Amygdala (tissue), 56 donors: Measurements from ENCODE around the gene ETS1.

Experiments used
- DNase-seq, 56 donors: peaks; one replicate each; lab custom pipeline; 2025; lab: John Stamatoyannopoulos, UW

ETS1 gene

GRCh38 chr11:128619540-128620308, 32.4 kb upstream of the ETS1 start:
- no peak for DNase-seq

GRCh38 chr11:128619007-128619406, 31.6 kb upstream of the ETS1 start:
- DNase-seq: no peak

- DNase-seq: no peak
Observed at GRCh38 chr11:128618603-128619002, 31.2 kb upstream of the ETS1 start.

GRCh38 chr11:128616161-128616560, 28.8 kb upstream of the ETS1 start:
- DNase-seq: peak in 4 of 56 donors; percentile 8 to 14 (median 13)

GRCh38 chr11:128615612-128616011, 28.3 kb upstream of the ETS1 start:
- no peak for DNase-seq

GRCh38 chr11:128615076-128615475, 27.7 kb upstream of the ETS1 start:
- no peak for DNase-seq

GRCh38 chr11:128614026-128614425, 26.7 kb upstream of the ETS1 start:
- no peak for DNase-seq

GRCh38 chr11:128613300-128613995, 26.1 kb upstream of the ETS1 start:
- no peak for DNase-seq

GRCh38 chr11:128610721-128611617, 23.6 kb upstream of the ETS1 start:
- DNase-seq: no peak

- no peak for DNase-seq
Observed at GRCh38 chr11:128609785-128610184, 22.4 kb upstream of the ETS1 start.

- DNase-seq: no peak
Observed at GRCh38 chr11:128608746-128609407, 21.5 kb upstream of the ETS1 start.

GRCh38 chr11:128607819-128608218, 20.5 kb upstream of the ETS1 start:
- DNase-seq: no peak

- no peak for DNase-seq
Observed at GRCh38 chr11:128604723-128605122, 17.4 kb upstream of the ETS1 start.

- DNase-seq: no peak
Observed at GRCh38 chr11:128603752-128604414, 16.5 kb upstream of the ETS1 start.

- DNase-seq: peak in 3 of 56 donors; percentile 9 to 28 (median 16)
Observed at GRCh38 chr11:128603003-128603696, 15.8 kb upstream of the ETS1 start.

- no peak for DNase-seq
Observed at GRCh38 chr11:128599729-128600128, 12.4 kb upstream of the ETS1 start.

- DNase-seq: no peak
Observed at GRCh38 chr11:128598506-128599150, 11.3 kb upstream of the ETS1 start.

- DNase-seq: no peak
Observed at GRCh38 chr11:128598096-128598495, 10.7 kb upstream of the ETS1 start.

GRCh38 chr11:128597209-128597608, 9.9 kb upstream of the ETS1 start:
- no peak for DNase-seq
